AG04450 (cell line): Measurements from ENCODE around the gene SALL3. TPM values are rescaled to one million over a fixed set of nuclear protein-coding genes. Genes with fewer than 3 reads are reported as not detected.

Experiments
- CTCF ChIA-PET: fragments of 300-600, 350-600 bp; formaldehyde crosslinking; extraction: SDS; loops from one replicate; lab custom pipeline; 2022; ENCODE audit warnings: antibody characterized with exemption, inconsistent platforms; lab: Charles Lee
- POLR2A ChIA-PET: fragments of 350-600 bp; formaldehyde crosslinking; extraction: SDS; loops from one replicate; lab custom pipeline; 2021; ENCODE audit warnings: antibody characterized with exemption, inconsistent platforms; lab: Yijun Ruan, JAX
- DNase-seq: peaks from one replicate; pipeline ENCODE4 v3.0.0-alpha.2; 2011; ENCODE audit warnings: low read depth, low spot score
- H3K27ac ChIP-seq: one replicate; pipeline ENCODE4 v1.5.1; 2012; ENCODE audit warnings: low read depth, low read length, control low read depth
- H3K27me3 ChIP-seq: one replicate; pipeline ENCODE4 v1.6.0; 2012; ENCODE audit warnings: low read length; ENCODE audit not compliant: control insufficient read depth, insufficient read depth
- H3K4me3 ChIP-seq: 2 replicates; pipeline ENCODE4 v1.5.1; 2011; ENCODE audit warnings: mild to moderate bottlenecking, low read depth, low read length, control low read depth
- H3K9me3 ChIP-seq: 2 replicates; pipeline ENCODE4 v1.5.1; 2012; ENCODE audit warnings: low read length; ENCODE audit not compliant: control insufficient read depth, insufficient read depth
- CTCF ChIP-seq: IDR thresholded peaks from 2 replicates; pipeline ENCODE4 v1.5.1; 2011; ENCODE audit warnings: low read depth, low read length, control low read depth, inconsistent platforms
- polyA plus RNA-seq: library from polyadenylated mRNA; depleted of rRNA; stranded (reverse); fragments of >200 nt; gene quantifications from 2 replicates; pipeline ENCODE4 v1.2.3, GENCODE V29; 2011

The SALL3 gene
- polyA plus RNA-seq, 1 experiment: not detected

GRCh38 chr18:78984941-78985784, 5.5 kb downstream of the SALL3 start:
- H3K9me3 ChIP-seq: peaks cover 4% of the 10 kb centered on the region; the same call in 1 of the 2 replicates
- peaks cover 40% of the 10 kb centered on the region for H3K27me3 ChIP-seq
- no peak for TF ChIP-seq CTCF
- ChIA-PET CTCF (interaction anchor here (0.6 kb wide), 1 partner anchor 33 kb away, joined by 3 read pairs; no protein-coding TSS in a partner anchor), POLR2A (interaction anchor here (0.6 kb wide), 1 partner anchor 15 kb away, joined by 3 read pairs; no protein-coding TSS in a partner anchor)
- no peak for DNase-seq
- H3K27ac ChIP-seq: no peak overlapping the region
- H3K4me3 ChIP-seq: no peak overlapping the region

GRCh38 chr18:78986018-78986481, 6.4 kb downstream of the SALL3 start:
- H3K27ac ChIP-seq: no peak overlapping the region
- peaks cover 36% of the 10 kb centered on the region for H3K27me3 ChIP-seq
- no peaks in the 10 kb centered on the region; the same call in 1 of the 2 replicates for H3K9me3 ChIP-seq
- POLR2A ChIA-PET: no interaction called here
- DNase-seq: no peak
- CTCF ChIA-PET: interaction anchor here (0.6 to 0.7 kb wide), 3 partner anchors 11 to 34 kb away, joined by 3 read pairs; no protein-coding TSS in a partner anchor
- TF ChIP-seq CTCF: peak; percentile 26; the same call in 1 of the 2 replicates
- no peak overlapping the region for H3K4me3 ChIP-seq

GRCh38 chr18:78991446-78991845, 11.8 kb downstream of the SALL3 start:
- no peaks in the 10 kb centered on the region for H3K27me3 ChIP-seq
- no peak for DNase-seq
- no peak overlapping the region for H3K27ac ChIP-seq
- no peak overlapping the region for H3K4me3 ChIP-seq
- CTCF ChIA-PET: no interaction called here
- H3K9me3 ChIP-seq: peaks cover 40% of the 10 kb centered on the region
- POLR2A ChIA-PET: no interaction called here
- TF ChIP-seq CTCF: no peak

- TF ChIP-seq CTCF: no peak
- no peaks in the 10 kb centered on the region for H3K27me3 ChIP-seq
- H3K9me3 ChIP-seq: peaks cover 49% of the 10 kb centered on the region
- ChIA-PET CTCF (no interaction called here), POLR2A (no interaction called here)
- H3K27ac ChIP-seq: no peak overlapping the region
- H3K4me3 ChIP-seq: no peak overlapping the region
- DNase-seq: no peak
Observed at GRCh38 chr18:78992041-78993011, 12.7 kb downstream of the SALL3 start.
